SJCRH30 (cell line): ENCODE measurements around the gene ARHGAP26. TPM values are rescaled to one million over a fixed set of nuclear protein-coding genes. Genes with fewer than 3 reads are reported as not detected.

Experiments
- DNase-seq, 2 experiments: peaks; one replicate each; pipeline ENCODE4 v3.0.0-alpha.2; 2015 to 2020
- H3K27ac ChIP-seq: fragments of 250-450 bp; sonication (Bioruptor Pico); 2 replicates; pipeline ENCODE4 v1.5.1; 2020; ENCODE audit warnings: mild to moderate bottlenecking, moderate library complexity
- H3K27me3 ChIP-seq: fragments of 250-450 bp; sonication (Bioruptor Pico); 2 replicates; pipeline ENCODE4 v1.5.1; 2020; ENCODE audit warnings: mild to moderate bottlenecking, moderate library complexity
- H3K36me3 ChIP-seq: fragments of 250-450 bp; sonication (Bioruptor Pico); 2 replicates; pipeline ENCODE4 v1.5.1; 2020; ENCODE audit warnings: mild to moderate bottlenecking, moderate library complexity
- H3K4me1 ChIP-seq: fragments of 250-450 bp; sonication (Bioruptor Pico); 2 replicates; pipeline ENCODE4 v1.5.1; 2020; ENCODE audit warnings: mild to moderate bottlenecking, moderate library complexity
- H3K4me3 ChIP-seq: fragments of 250-450 bp; sonication (Bioruptor Pico); 2 replicates; pipeline ENCODE4 v1.5.1; 2020; ENCODE audit warnings: mild to moderate bottlenecking, moderate library complexity
- H3K9me3 ChIP-seq: fragments of 250-450 bp; sonication (Bioruptor Pico); replicated peaks from 2 replicates; pipeline ENCODE4 v1.5.1; 2020; ENCODE audit warnings: mild to moderate bottlenecking, moderate library complexity
- total RNA-seq: library from RNA; depleted of rRNA; stranded (reverse); fragments of >200 nt; shearing (Covaris generic); gene quantifications from 2 replicates; pipeline ENCODE4 v1.2.3, GENCODE V29; 2014

Gene ARHGAP26
- total RNA-seq, 1 experiment from 2014 or later = 16.9 TPM

GRCh38 chr5:143207563-143208364 is 437.6 kb downstream of the ARHGAP26 start:
- H3K4me1 ChIP-seq = no peaks in the 10 kb centered on the region
- H3K27ac ChIP-seq = no peak overlapping the region
- H3K4me3 ChIP-seq = no peak overlapping the region
- no peaks in the 10 kb centered on the region for H3K36me3 ChIP-seq
- no peaks in the 10 kb centered on the region for H3K27me3 ChIP-seq
- no peak for DNase-seq
- H3K9me3 ChIP-seq = no peaks in the 10 kb centered on the region; the same call in 1 of the 2 replicates

- no peak for DNase-seq
- Histone ChIP-seq H3K27me3 (no peaks in the 10 kb centered on the region), H3K4me1 (no peaks in the 10 kb centered on the region), H3K36me3 (no peaks in the 10 kb centered on the region), H3K27ac (no peak overlapping the region), H3K9me3 (no peaks in the 10 kb centered on the region; the same call in 1 of the 2 replicates), H3K4me3 (no peak overlapping the region)
Measured at GRCh38 chr5:143208365-143208641, 438.1 kb downstream of the ARHGAP26 start.

DNA sequence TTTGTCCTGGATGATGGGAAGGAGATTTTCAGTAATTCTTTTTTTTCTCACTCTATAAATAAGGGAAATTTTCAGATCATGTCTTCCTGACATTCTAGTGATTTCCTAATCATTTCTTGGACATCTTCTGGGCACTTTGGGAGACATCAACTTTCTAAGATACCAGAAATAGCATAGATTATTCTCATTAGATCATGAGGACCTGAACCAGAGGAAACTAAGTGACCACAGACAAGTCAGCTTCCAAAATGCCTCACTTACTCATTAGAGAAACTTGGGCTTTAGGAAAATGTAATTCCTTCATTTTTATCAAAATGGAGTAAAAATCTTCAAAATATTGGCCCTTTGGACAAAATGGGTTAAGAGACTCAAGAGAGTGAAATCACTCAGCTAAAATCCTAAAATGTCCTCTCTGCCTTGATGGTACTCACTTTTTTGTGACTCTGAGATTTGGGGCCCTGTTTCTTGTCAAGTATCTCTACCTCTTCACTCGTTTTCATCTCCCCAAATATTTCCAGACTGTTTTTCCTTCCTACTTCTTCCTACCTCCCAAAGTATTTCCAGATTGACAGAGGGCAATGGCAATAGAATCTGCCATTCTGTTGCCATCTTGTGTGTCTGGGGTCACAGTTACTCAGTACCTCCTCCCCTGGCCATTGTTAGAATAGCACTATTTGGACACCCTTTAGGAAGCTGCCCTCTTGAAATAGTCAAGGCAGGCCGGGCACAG is 438.8 kb downstream of the ARHGAP26 start:
- H3K4me1 ChIP-seq = no peaks in the 10 kb centered on the region
- peak in 1 of 2 experiments; percentile 30 for DNase-seq
- H3K27me3 ChIP-seq = no peaks in the 10 kb centered on the region
- no peak overlapping the region for H3K4me3 ChIP-seq
- H3K27ac ChIP-seq = no peak overlapping the region
- no peaks in the 10 kb centered on the region for H3K9me3 ChIP-seq
- H3K36me3 ChIP-seq = no peaks in the 10 kb centered on the region

GRCh38 chr5:143209881-143210395 is 439.8 kb downstream of the ARHGAP26 start:
- Histone ChIP-seq H3K27ac (no peak overlapping the region), H3K4me1 (no peaks in the 10 kb centered on the region)
- DNase-seq = no peak

DNA sequence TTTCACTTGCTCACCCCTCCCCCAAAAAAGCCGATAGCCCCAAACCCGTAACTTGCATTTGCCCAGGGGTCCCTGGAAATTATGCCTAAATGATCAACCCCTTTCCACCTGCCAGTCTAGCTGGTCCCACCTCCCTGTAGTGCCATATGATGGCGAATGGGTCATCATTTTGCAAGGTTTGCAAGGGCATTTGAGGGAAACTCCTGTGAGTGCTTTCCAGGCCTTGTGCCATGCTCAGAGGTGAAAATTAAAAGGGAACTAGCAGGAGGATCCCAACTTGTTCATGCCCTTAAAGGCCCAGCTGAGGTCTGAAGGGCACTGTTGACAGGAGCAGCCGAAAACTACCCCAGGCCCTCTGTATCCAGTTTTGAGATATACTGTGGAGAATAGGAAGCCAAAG is 440.4 kb downstream of the ARHGAP26 start:
- no peak for DNase-seq
- Histone ChIP-seq H3K4me3 (no peak overlapping the region), H3K9me3 (no peaks in the 10 kb centered on the region), H3K27me3 (no peaks in the 10 kb centered on the region), H3K36me3 (no peaks in the 10 kb centered on the region), H3K27ac (no peak overlapping the region), H3K4me1 (no peaks in the 10 kb centered on the region)

More at GRCh38 chr5:143209881-143210395, 439.8 kb downstream of the ARHGAP26 start:
- Histone ChIP-seq H3K9me3 (no peaks in the 10 kb centered on the region), H3K36me3 (no peaks in the 10 kb centered on the region), H3K4me3 (no peak overlapping the region), H3K27me3 (no peaks in the 10 kb centered on the region)

- no peaks in the 10 kb centered on the region for H3K36me3 ChIP-seq
- DNase-seq = no peak
- H3K4me1 ChIP-seq = no peaks in the 10 kb centered on the region
- H3K27ac ChIP-seq = no peak overlapping the region
- no peak overlapping the region for H3K4me3 ChIP-seq
- no peaks in the 10 kb centered on the region for H3K9me3 ChIP-seq
- H3K27me3 ChIP-seq = no peaks in the 10 kb centered on the region
Measured at GRCh38 chr5:143212261-143212660, 442.1 kb downstream of the ARHGAP26 start.

- Histone ChIP-seq H3K4me1 (peaks cover 6% of the 10 kb centered on the region), H3K27ac (no peak overlapping the region), H3K36me3 (no peaks in the 10 kb centered on the region), H3K4me3 (no peak overlapping the region), H3K27me3 (no peaks in the 10 kb centered on the region), H3K9me3 (no peaks in the 10 kb centered on the region)
- no peak for DNase-seq
Measured at GRCh38 chr5:143213231-143213850, 443.2 kb downstream of the ARHGAP26 start.

DNA sequence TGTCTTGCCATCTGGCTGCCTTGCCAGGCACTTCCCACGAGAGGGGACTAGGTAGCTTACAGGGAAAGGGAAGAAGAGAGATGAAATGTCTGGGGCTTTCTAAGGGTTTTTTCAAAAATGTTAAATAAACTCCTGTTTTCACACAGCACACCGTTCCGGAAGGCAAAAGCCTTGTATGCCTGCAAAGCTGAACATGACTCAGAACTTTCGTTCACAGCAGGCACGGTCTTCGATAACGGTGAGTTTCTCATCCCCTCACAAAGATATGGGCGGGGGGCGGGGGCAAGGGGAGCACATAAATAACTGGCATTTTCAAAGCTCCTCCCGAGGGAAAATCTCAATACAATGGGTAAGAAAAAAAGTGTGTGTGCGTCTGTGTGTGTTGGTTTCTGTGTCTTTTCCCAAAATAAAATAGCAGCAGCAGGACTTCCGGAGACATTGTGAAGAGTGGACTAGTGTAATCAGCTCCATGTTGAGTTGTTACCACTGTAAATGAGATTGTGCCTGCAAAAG is 443.7 kb downstream of the ARHGAP26 start:
- no peaks in the 10 kb centered on the region for H3K27me3 ChIP-seq
- no peaks in the 10 kb centered on the region for H3K36me3 ChIP-seq
- no peak for DNase-seq
- peaks cover 6% of the 10 kb centered on the region for H3K4me1 ChIP-seq
- no peaks in the 10 kb centered on the region for H3K9me3 ChIP-seq
- no peak overlapping the region for H3K4me3 ChIP-seq
- no peak overlapping the region for H3K27ac ChIP-seq

- H3K9me3 ChIP-seq = no peaks in the 10 kb centered on the region
- H3K4me1 ChIP-seq = peaks cover 6% of the 10 kb centered on the region
- no peaks in the 10 kb centered on the region for H3K27me3 ChIP-seq
- no peaks in the 10 kb centered on the region for H3K36me3 ChIP-seq
- DNase-seq = no peak
- no peak overlapping the region for H3K4me3 ChIP-seq
- H3K27ac ChIP-seq = no peak overlapping the region
Measured at GRCh38 chr5:143214458-143214857, 444.3 kb downstream of the ARHGAP26 start.

DNA sequence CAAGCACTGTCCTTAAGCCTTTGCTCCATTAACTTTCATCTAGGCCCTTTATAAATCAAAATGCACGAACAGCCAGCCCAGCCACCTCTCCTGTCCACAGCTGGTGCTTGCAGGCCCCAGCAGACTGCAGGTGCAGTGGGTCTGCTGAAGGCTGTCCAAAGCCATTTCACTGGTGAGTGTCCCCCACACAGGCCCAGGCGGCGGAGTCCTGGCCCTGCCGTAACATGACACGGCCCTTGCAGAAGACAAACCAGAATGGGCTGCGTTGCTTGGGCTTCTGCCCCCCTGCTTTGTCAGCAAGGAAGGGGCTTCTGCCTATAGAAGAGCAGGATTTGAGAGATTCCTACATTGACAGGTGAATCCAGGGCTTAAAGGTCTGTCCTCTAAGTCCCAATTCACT is 444.7 kb downstream of the ARHGAP26 start:
- H3K27me3 ChIP-seq = no peaks in the 10 kb centered on the region
- H3K27ac ChIP-seq = no peak overlapping the region
- no peaks in the 10 kb centered on the region for H3K36me3 ChIP-seq
- no peak for DNase-seq
- H3K4me3 ChIP-seq = no peak overlapping the region
- peaks cover 6% of the 10 kb centered on the region for H3K4me1 ChIP-seq
- no peaks in the 10 kb centered on the region for H3K9me3 ChIP-seq

- DNase-seq = no peak
- H3K27ac ChIP-seq = no peak overlapping the region
- peaks cover 6% of the 10 kb centered on the region for H3K4me1 ChIP-seq
- no peaks in the 10 kb centered on the region for H3K36me3 ChIP-seq
- H3K4me3 ChIP-seq = no peak overlapping the region
- H3K27me3 ChIP-seq = no peaks in the 10 kb centered on the region
- H3K9me3 ChIP-seq = no peaks in the 10 kb centered on the region
Measured at GRCh38 chr5:143215690-143216089, 445.5 kb downstream of the ARHGAP26 start.

GRCh38 chr5:143216211-143216610 is 446.0 kb downstream of the ARHGAP26 start:
- H3K4me1 ChIP-seq = peaks cover 6% of the 10 kb centered on the region

DNA sequence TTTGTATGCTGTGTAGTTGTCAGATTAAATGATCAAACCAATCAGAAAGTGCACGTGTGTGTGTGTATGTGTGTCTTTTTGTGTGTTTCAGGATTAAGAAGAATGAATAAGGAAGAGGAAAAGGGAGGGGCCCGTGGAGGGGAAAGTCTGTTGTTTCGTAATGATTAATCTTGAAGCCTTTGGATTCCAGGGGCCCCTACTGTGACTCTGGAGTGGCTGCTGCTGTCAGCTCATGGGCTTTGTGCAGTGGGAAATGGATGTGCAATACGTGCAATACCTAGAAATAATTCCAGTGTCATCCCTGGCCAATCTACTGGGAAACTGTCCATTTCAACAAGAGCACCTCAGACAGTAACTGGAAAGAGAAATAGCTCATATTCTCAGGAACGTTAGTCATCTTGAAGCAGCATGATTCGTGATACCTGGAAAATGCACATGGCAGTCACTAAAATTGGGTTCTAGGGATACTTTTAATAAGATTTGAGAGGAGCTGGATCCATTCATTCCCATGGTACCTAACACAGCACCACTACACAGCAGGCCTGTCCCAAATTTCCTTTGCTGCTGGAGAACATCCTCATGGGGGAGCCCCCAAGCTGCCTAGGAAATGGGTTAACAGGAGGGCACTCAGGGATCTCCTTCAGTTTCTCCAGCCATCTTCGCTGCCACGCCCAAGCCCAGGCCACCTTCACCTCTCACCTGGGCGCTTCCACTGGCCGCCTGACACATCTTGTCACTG is 447.1 kb downstream of the ARHGAP26 start:
- H3K9me3 ChIP-seq = no peaks in the 10 kb centered on the region
- H3K27me3 ChIP-seq = no peaks in the 10 kb centered on the region
- DNase-seq = no peak
- H3K4me1 ChIP-seq = peaks cover 12% of the 10 kb centered on the region
- H3K27ac ChIP-seq = no peak overlapping the region
- H3K36me3 ChIP-seq = no peaks in the 10 kb centered on the region
- H3K4me3 ChIP-seq = no peak overlapping the region

More at GRCh38 chr5:143216211-143216610, 446.0 kb downstream of the ARHGAP26 start:
- no peak overlapping the region for H3K27ac ChIP-seq
- DNase-seq = no peak
- H3K27me3 ChIP-seq = no peaks in the 10 kb centered on the region
- no peak overlapping the region for H3K4me3 ChIP-seq
- no peaks in the 10 kb centered on the region for H3K36me3 ChIP-seq
- H3K9me3 ChIP-seq = no peaks in the 10 kb centered on the region

- H3K9me3 ChIP-seq = no peaks in the 10 kb centered on the region
- no peak overlapping the region for H3K27ac ChIP-seq
- peaks cover 17% of the 10 kb centered on the region for H3K4me1 ChIP-seq
- H3K27me3 ChIP-seq = no peaks in the 10 kb centered on the region
- no peak overlapping the region for H3K4me3 ChIP-seq
- peak in 1 of 2 experiments; percentile 28 for DNase-seq
- no peaks in the 10 kb centered on the region for H3K36me3 ChIP-seq
Measured at GRCh38 chr5:143217804-143218160, 447.6 kb downstream of the ARHGAP26 start.
